Osteoblast (primary cell): ENCODE results near the gene HOXB1. TPM values are rescaled to one million over a fixed set of nuclear protein-coding genes. Genes with fewer than 3 reads are reported as not detected.

Source experiments
- DNase-seq: peaks from one replicate; pipeline ENCODE4 v3.0.0; 2011; ENCODE audit warnings: low spot score, mixed read lengths; ENCODE audit not compliant: insufficient read length; ENCODE audit errors: missing footprints
- H2AFZ ChIP-seq: 2 replicates; pipeline ENCODE4 v1.6.0; 2011; ENCODE audit warnings: mild to moderate bottlenecking, low read length
- H3K27ac ChIP-seq: 2 replicates; pipeline ENCODE4 v1.5.1; 2011; ENCODE audit warnings: mild to moderate bottlenecking, low read depth, low read length, moderate library complexity
- H3K27me3 ChIP-seq: 2 replicates; pipeline ENCODE4 v1.6.0; 2012; ENCODE audit warnings: mild to moderate bottlenecking, control low read depth, inconsistent platforms, low read length, moderate library complexity; ENCODE audit not compliant: insufficient read depth
- H3K36me3 ChIP-seq: 2 replicates; pipeline ENCODE4 v1.5.1; 2011; ENCODE audit warnings: mild to moderate bottlenecking, low read length, control low read depth, moderate library complexity; ENCODE audit not compliant: insufficient read depth
- H3K4me1 ChIP-seq: 2 replicates; pipeline ENCODE4 v1.5.1; 2011; ENCODE audit warnings: mild to moderate bottlenecking, low read length, control low read depth, moderate library complexity; ENCODE audit not compliant: insufficient read depth
- H3K4me2 ChIP-seq: 2 replicates; pipeline ENCODE4 v1.6.0; 2011; ENCODE audit warnings: mild to moderate bottlenecking, low read length; ENCODE audit not compliant: insufficient read depth
- H3K4me3 ChIP-seq: fragments of 200-600 bp; sonication (generic); 3 replicates; pipeline ENCODE4 v1.5.1; 2012; ENCODE audit warnings: mild to moderate bottlenecking, low read length, inconsistent platforms; ENCODE audit not compliant: insufficient read depth
- H3K79me2 ChIP-seq: 2 replicates; pipeline ENCODE4 v1.6.0; 2012; ENCODE audit warnings: mild to moderate bottlenecking, low read length, control low read depth, inconsistent platforms; ENCODE audit not compliant: insufficient read depth
- H3K9me3 ChIP-seq: 2 replicates; pipeline ENCODE4 v1.5.1; 2011; ENCODE audit warnings: low read depth, low read length, control low read depth
- H4K20me1 ChIP-seq: 2 replicates; pipeline ENCODE4 v1.6.0; 2012; ENCODE audit warnings: mild to moderate bottlenecking, low read length, control low read depth; ENCODE audit not compliant: insufficient read depth
- CTCF ChIP-seq: IDR thresholded peaks from 2 replicates; pipeline ENCODE4 v1.5.1; 2011; ENCODE audit warnings: mild to moderate bottlenecking, low read depth, low read length, moderate library complexity; ENCODE audit errors: extremely low read depth
- total RNA-seq: library from RNA; depleted of rRNA; stranded (reverse); fragments of >200 nt; gene quantifications from 2 replicates; pipeline ENCODE4 v1.2.3, GENCODE V29; 2012

HOXB1 gene
- not detected in 2 replicates for total RNA-seq

- H3K4me1 ChIP-seq: no peaks in the 10 kb centered on the region
- H3K79me2 ChIP-seq: no peaks in the 10 kb centered on the region
- DNase-seq: no peak
Measured at GRCh38 chr17:48530887-48531272, at the start of gene HOXB1. Gene HOXB1 (minus strand): TSS chr17:48531011. CDS start chr17:48530904, 107 bp downstream.

GRCh38 chr17:48579760-48580554 is 49.1 kb upstream of the HOXB1 start:
- Histone ChIP-seq H3K4me3 (no peak overlapping the region), H3K27me3 (peaks cover 92% of the 10 kb centered on the region), H4K20me1 (no peaks in the 10 kb centered on the region), H3K4me1 (peaks cover under 1% of the 10 kb centered on the region), H3K27ac (no peak overlapping the region), H3K9me3 (no peaks in the 10 kb centered on the region), H3K36me3 (no peaks in the 10 kb centered on the region), H3K4me2 (no peak overlapping the region), H3K79me2 (no peaks in the 10 kb centered on the region), H2AFZ (no peak overlapping the region)
- DNase-seq: no peak
- TF ChIP-seq CTCF: no peak

More at GRCh38 chr17:48530887-48531272, at the start of gene HOXB1:
- Histone ChIP-seq H3K9me3 (no peaks in the 10 kb centered on the region), H2AFZ (no peak within 1 kb of the TSS), H4K20me1 (no peaks in the 10 kb centered on the region), H3K27ac (no peak within 1 kb of the TSS), H3K4me3 (no peak within 1 kb of the TSS), H3K27me3 (peaks cover 54% of the 10 kb centered on the region), H3K4me2 (no peak within 1 kb of the TSS), H3K36me3 (no peaks in the 10 kb centered on the region)
- TF ChIP-seq CTCF: no peak

- Histone ChIP-seq H3K79me2 (no peaks in the 10 kb centered on the region), H4K20me1 (no peaks in the 10 kb centered on the region), H3K36me3 (no peaks in the 10 kb centered on the region), H2AFZ (no peak overlapping the region), H3K4me3 (no peak overlapping the region), H3K27ac (no peak overlapping the region), H3K4me2 (no peak overlapping the region), H3K27me3 (peaks cover 96% of the 10 kb centered on the region), H3K4me1 (no peaks in the 10 kb centered on the region), H3K9me3 (no peaks in the 10 kb centered on the region)
- no peak for DNase-seq
- TF ChIP-seq CTCF: no peak
Measured at GRCh38 chr17:48579471-48579759, 48.6 kb upstream of the HOXB1 start.

- peaks cover 96% of the 10 kb centered on the region for H3K27me3 ChIP-seq
- no peaks in the 10 kb centered on the region for H3K36me3 ChIP-seq
- H4K20me1 ChIP-seq: no peaks in the 10 kb centered on the region
- peak overlapping the region; percentile 53 for H3K4me3 ChIP-seq
- H3K4me1 ChIP-seq: no peaks in the 10 kb centered on the region
- H3K27ac ChIP-seq: no peak overlapping the region
- H3K4me2 ChIP-seq: peak overlapping the region; percentile 60
- no peak for TF ChIP-seq CTCF
- no peak for DNase-seq
- no peaks in the 10 kb centered on the region for H3K79me2 ChIP-seq
- no peaks in the 10 kb centered on the region for H3K9me3 ChIP-seq
- H2AFZ ChIP-seq: no peak overlapping the region
Measured at GRCh38 chr17:48578616-48579470, 48.0 kb upstream of the HOXB1 start.
